ENCODE measurements around the gene ENOSF1.
"Not testable (repeated sequence)": the region's sequence is repeated elsewhere in the genome, so short reads cannot be mapped to it uniquely, and the experiment has no call there.

The ENOSF1 gene

DNA sequence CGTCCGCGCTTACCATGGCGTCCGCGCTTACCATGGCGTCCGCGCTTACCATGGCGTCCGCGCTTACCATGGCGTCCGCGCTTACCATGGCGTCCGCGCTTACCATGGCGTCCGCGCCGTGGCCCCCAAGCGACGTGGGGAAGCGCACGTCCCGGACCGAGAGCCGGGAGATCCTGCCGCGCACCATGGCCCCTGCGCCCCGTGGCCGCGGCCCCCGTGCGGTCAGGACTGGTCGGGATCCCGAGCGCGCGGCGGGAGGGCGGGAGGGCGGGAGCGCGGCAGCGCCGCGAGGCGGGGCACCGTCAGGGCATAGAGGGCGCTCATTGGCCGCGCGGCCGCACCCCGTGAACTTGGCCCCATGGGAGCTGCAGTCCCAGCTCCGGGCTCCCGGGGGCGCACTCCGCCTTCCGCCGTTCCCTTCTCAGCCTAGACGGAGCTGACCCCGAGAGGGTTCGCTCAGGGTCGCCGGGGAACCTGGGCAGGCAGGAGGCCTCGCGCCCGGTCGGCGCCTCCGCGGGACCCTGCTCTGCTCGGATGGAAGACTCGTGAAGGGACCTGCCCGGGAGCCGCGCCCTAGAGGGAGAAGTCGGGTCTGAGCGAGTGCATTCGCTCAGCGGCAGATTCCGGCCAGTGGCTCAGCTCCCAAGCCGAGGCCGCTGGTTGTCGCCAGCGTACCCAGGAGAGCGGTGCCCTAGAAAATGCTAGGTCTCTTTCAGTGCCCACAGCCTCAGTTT lies at the start of gene ENOSF1:
ENOSF1 (minus strand) TSS at position 230 of the 734 bp plus-strand sequence; CDS start at position 187, 43 bp downstream.
- H3K4me1 ChIP-seq = peaks cover 10% of the 10 kb centered on the region
- DNase-seq (ENCODE audit: low spot score in 2 of 2) = peak; percentile 71 to 90
- peaks cover 15% of the 10 kb centered on the region for H3K36me3 ChIP-seq (replicated peaks)
- H3K27me3 ChIP-seq (ENCODE audit: low read depth) = no peaks in the 10 kb centered on the region
- no peaks in the 10 kb centered on the region for H3K9me3 ChIP-seq
- in situ Hi-C loops (cut with MboI; ENCODE audit: low sequenced_read_pairs) = no loop called here
- peak within 1 kb of the TSS; percentile 63 for H3K4me3 ChIP-seq

GRCh38 chr18:759864-760263 lies 47.4 kb upstream of the ENOSF1 start:
- peaks cover 11% of the 10 kb centered on the region for H3K4me1 ChIP-seq
- H3K36me3 ChIP-seq (replicated peaks); H3K9me3 ChIP-seq; in situ Hi-C loops (cut with MboI; ENCODE audit: low sequenced_read_pairs); DNase-seq (ENCODE audit: low spot score in 2 of 2); H3K27me3 ChIP-seq (ENCODE audit: low read depth); H3K4me3 ChIP-seq: not testable (repeated sequence)

DNA sequence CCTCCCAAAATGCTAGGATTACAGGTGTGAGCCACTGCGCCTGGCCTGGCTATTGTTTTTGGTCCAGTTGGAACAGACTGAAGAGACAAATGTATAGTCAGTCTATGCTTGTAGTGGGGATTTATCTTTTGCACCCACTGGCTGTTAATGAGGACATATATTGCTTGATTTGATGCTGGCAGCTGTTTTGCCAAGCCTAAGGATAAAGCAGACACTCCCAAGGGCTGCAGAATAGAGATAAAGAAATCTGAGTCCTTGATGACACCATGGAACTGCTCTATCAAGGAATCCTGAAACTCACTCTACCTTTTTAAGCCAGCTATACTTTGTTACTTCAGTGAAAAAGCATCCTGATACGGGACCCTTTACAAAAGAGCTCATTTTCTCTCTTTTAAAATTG lies 43.1 kb upstream of the ENOSF1 start:
- Histone ChIP-seq H3K4me1 (peaks cover 2% of the 10 kb centered on the region), H3K9me3 (no peaks in the 10 kb centered on the region; the same call in 1 of the 2 replicates), H3K4me3 (no peak overlapping the region), H3K27me3 (ENCODE audit: low read depth) (no peaks in the 10 kb centered on the region), H3K36me3 (replicated peaks) (no peaks in the 10 kb centered on the region; the same call in none of the 2 replicates)
- in situ Hi-C loops (cut with MboI; ENCODE audit: low sequenced_read_pairs) = no loop called here
- DNase-seq (ENCODE audit: low spot score in 2 of 2) = no peak

DNA sequence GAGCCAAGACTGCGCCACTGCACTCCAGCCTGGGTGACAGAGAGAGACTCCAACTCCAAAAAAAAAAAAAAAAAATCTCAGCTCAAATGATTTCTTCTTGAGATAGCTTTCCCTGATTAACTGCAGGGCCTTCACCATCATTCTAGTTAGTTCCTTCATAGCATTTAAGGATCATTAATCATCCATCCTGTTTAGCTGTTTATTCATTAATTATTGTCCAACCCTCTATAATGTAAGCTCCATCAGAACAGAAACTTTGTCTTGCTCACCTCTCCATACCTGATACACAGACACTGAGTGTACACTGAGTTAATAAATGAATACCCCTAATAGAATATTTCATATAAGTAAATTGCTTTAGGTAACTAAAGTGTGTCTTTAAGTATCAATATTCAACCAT lies 42.2 kb upstream of the ENOSF1 start:
- in situ Hi-C loops (cut with MboI; ENCODE audit: low sequenced_read_pairs) = no loop called here
- peaks cover 4% of the 10 kb centered on the region for H3K36me3 ChIP-seq (replicated peaks)
- DNase-seq (ENCODE audit: low spot score in 2 of 2) = no peak
- no peaks in the 10 kb centered on the region for H3K9me3 ChIP-seq
- no peaks in the 10 kb centered on the region for H3K27me3 ChIP-seq (ENCODE audit: low read depth)
- no peak overlapping the region for H3K4me3 ChIP-seq
- no peaks in the 10 kb centered on the region for H3K4me1 ChIP-seq

DNA sequence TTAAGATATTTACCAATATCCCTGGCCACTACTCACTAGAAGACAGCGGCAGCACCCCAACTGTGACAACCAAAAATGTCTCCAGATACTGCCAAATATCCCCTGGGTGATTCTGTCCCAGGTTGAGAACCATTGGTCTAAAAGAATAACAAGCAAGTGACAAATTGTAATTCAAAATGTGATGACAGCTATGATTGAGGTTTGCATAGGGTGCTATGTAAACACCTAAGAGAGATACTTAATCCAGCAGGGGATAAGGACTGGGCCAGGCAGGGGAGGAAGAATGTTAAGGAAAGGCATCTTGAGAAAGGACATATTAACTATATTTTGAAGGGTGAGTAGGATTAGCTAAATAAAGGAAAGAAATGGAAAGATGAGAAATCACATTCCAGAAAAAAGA lies 38.0 kb upstream of the ENOSF1 start:
- Histone ChIP-seq H3K4me3 (no peak overlapping the region), H3K27me3 (ENCODE audit: low read depth) (no peaks in the 10 kb centered on the region), H3K36me3 (replicated peaks) (peaks cover 11% of the 10 kb centered on the region), H3K9me3 (no peaks in the 10 kb centered on the region), H3K4me1 (no peaks in the 10 kb centered on the region)
- in situ Hi-C loops (cut with MboI; ENCODE audit: low sequenced_read_pairs) = no loop called here
- no peak for DNase-seq (ENCODE audit: low spot score in 2 of 2)

GRCh38 chr18:744832-745597 lies 32.6 kb upstream of the ENOSF1 start:
- Histone ChIP-seq H3K4me1 (peaks cover 9% of the 10 kb centered on the region; the same call in 1 of the 2 replicates), H3K36me3 (replicated peaks) (peaks cover 20% of the 10 kb centered on the region), H3K27me3 (ENCODE audit: low read depth) (no peaks in the 10 kb centered on the region), H3K4me3 (no peak overlapping the region), H3K9me3 (no peaks in the 10 kb centered on the region)
- in situ Hi-C loops (cut with MboI; ENCODE audit: low sequenced_read_pairs) = loop anchor here (5.0 kb wide), 1 partner anchor 87 kb away; no protein-coding TSS in a partner anchor
- DNase-seq (ENCODE audit: low spot score in 2 of 2) = no peak

DNA sequence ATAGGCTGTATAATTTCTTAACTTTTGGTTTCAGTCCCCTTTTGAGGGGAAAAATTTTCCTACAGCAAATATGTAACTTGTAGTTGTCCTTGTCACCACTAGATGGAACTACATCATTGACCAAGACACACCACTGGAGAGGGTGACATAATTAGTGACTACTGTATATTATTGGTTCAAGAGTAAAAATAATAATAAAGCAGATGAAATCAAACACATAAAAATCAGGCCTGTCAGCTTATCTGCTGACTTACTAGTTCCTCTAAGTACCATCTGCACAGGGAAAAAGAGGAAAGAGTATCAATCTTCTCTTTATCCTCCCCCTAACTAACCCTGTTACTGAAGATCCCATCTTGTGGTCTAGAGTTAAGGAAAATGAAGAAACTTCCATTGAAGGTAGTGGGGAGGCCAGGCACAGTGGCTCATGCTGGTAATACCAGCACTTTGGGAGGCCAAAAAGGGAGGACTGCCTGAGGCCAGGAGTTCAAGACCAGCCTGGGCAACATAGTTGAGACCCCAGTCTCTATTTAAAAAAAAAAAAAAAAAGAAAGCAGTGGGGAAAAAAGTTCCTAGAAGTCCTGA lies 29.6 kb upstream of the ENOSF1 start:
- Histone ChIP-seq H3K9me3 (no peaks in the 10 kb centered on the region), H3K4me1 (peaks cover 14% of the 10 kb centered on the region; the same call in 1 of the 2 replicates), H3K27me3 (ENCODE audit: low read depth) (no peaks in the 10 kb centered on the region), H3K4me3 (no peak overlapping the region), H3K36me3 (replicated peaks) (peaks cover 26% of the 10 kb centered on the region)
- in situ Hi-C loops (cut with MboI; ENCODE audit: low sequenced_read_pairs) = loop anchor here (5.0 kb wide), 1 partner anchor 90 kb away; no protein-coding TSS in a partner anchor
- peak in 1 of 2 experiments; percentile 77 for DNase-seq (ENCODE audit: low spot score in 2 of 2)

DNA sequence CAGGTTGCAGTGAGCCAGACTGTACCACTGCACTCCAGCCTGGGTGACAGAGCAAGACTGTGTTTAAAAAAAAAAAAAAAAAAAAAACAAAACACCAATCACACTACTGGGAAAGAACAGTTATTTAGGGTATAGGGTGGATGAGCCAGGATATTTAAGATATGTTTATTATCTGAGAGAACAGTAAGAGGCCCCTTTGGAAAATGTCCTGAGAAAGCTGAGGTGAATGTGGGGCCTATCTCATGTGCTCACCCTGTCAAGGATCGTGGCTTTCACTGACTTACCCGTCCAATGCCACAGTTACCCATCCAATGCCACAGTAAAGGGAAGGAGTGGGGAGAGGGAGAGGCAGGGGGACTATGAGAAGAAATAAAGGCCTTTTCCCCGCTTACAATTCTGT lies 19.9 kb upstream of the ENOSF1 start:
- 0 out of 2 replicates have a peak, but pooled peaks cover 3% of the 10 kb centered on the region for H3K4me1 ChIP-seq
- peaks cover 21% of the 10 kb centered on the region for H3K36me3 ChIP-seq (replicated peaks)
- in situ Hi-C loops (cut with MboI; ENCODE audit: low sequenced_read_pairs) = no loop called here
- no peaks in the 10 kb centered on the region for H3K9me3 ChIP-seq
- no peak overlapping the region for H3K4me3 ChIP-seq
- no peaks in the 10 kb centered on the region for H3K27me3 ChIP-seq (ENCODE audit: low read depth)
- no peak for DNase-seq (ENCODE audit: low spot score in 2 of 2)

DNA sequence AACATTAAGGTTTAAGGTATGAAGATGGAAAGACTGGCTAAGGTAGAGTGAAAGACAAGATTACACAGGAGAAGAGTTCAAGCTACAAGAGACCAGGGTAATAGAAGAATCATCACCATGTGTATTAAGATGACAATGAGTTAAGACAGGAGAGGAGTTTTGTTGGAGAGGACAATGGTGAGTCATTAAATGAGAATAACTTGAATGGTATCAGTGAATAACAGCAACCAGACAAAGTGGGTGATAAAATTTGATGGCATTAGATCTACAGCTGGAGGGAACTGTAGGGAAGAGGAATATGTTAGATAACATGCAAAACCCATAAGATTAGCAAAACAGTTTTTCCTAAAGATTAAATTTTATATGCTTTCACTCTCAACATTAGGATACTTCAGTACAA lies 18.8 kb upstream of the ENOSF1 start:
- in situ Hi-C loops (cut with MboI; ENCODE audit: low sequenced_read_pairs) = no loop called here
- no peak for DNase-seq (ENCODE audit: low spot score in 2 of 2)
- no peaks in the 10 kb centered on the region for H3K27me3 ChIP-seq (ENCODE audit: low read depth)
- H3K9me3 ChIP-seq = no peaks in the 10 kb centered on the region
- 0 out of 2 replicates have a peak, but pooled peaks cover 3% of the 10 kb centered on the region for H3K4me1 ChIP-seq
- no peak overlapping the region for H3K4me3 ChIP-seq
- H3K36me3 ChIP-seq (replicated peaks) = peaks cover 16% of the 10 kb centered on the region

DNA sequence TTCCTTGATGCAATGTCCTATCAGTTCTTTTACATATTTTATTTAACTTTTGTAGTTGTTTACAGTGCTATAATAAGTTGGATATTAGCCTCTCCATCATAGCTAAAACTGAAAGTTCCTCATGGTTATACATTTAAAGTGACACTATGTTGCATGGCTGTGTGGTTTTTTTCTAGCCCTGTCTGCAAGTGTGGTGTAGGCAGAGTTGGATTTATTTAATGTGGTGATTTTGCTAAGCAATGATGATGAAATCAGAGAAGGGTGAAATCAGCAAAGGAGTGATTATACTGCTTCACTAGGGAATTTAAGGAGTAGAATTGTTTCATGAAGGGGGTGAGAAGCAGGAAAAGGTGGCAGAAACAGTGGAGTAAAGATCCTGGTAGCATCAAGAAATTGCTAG lies 18.3 kb upstream of the ENOSF1 start:
- no peaks in the 10 kb centered on the region for H3K9me3 ChIP-seq
- peaks cover 16% of the 10 kb centered on the region for H3K36me3 ChIP-seq (replicated peaks)
- in situ Hi-C loops (cut with MboI; ENCODE audit: low sequenced_read_pairs) = no loop called here
- DNase-seq (ENCODE audit: low spot score in 2 of 2) = no peak
- no peak overlapping the region for H3K4me3 ChIP-seq
- H3K4me1 ChIP-seq = 0 out of 2 replicates have a peak, but pooled peaks cover 3% of the 10 kb centered on the region
- H3K27me3 ChIP-seq (ENCODE audit: low read depth) = no peaks in the 10 kb centered on the region

- H3K27me3 ChIP-seq (ENCODE audit: low read depth); H3K9me3 ChIP-seq; H3K4me1 ChIP-seq; DNase-seq (ENCODE audit: low spot score in 2 of 2); in situ Hi-C loops (cut with MboI; ENCODE audit: low sequenced_read_pairs); H3K4me3 ChIP-seq: not testable (repeated sequence)
- peaks cover 16% of the 10 kb centered on the region for H3K36me3 ChIP-seq (replicated peaks)
Measured at GRCh38 chr18:730120-730519, 17.7 kb upstream of the ENOSF1 start.

GRCh38 chr18:725646-726045 lies 13.2 kb upstream of the ENOSF1 start:
- Histone ChIP-seq H3K27me3 (ENCODE audit: low read depth) (no peaks in the 10 kb centered on the region), H3K9me3 (no peaks in the 10 kb centered on the region), H3K4me3 (no peak overlapping the region), H3K36me3 (replicated peaks) (peaks cover 3% of the 10 kb centered on the region), H3K4me1 (no peaks in the 10 kb centered on the region)
- in situ Hi-C loops (cut with MboI; ENCODE audit: low sequenced_read_pairs) = no loop called here
- DNase-seq (ENCODE audit: low spot score in 2 of 2) = no peak

DNA sequence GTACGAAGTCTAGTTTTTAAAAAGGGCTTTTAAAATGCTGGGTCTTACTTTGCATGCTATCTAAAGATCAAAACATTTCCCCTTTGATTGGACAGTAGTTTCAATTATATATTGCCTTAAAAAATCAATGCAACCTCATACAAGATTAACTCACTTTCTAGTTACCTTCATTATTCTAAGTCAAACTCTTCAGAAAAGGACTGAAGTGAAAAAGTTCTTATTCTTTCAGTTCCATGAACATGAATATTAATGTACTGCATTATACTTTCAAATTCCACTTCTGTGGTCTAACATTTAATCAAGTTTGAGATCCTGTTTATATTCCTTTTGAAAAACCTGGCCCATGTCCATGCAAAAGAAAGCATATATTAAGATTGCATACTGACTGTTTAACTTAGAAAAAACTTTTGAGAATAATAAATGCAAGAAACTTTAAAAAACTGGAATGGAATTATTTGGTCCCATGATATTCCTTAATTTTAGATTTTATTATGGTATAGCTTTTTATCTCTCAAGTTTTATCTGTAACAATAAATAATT lies 11.2 kb upstream of the ENOSF1 start:
- H3K36me3 ChIP-seq (replicated peaks) = peaks cover 3% of the 10 kb centered on the region
- in situ Hi-C loops (cut with MboI; ENCODE audit: low sequenced_read_pairs) = no loop called here
- DNase-seq (ENCODE audit: low spot score in 2 of 2) = no peak
- no peaks in the 10 kb centered on the region for H3K9me3 ChIP-seq
- H3K4me3 ChIP-seq = no peak overlapping the region
- no peaks in the 10 kb centered on the region for H3K4me1 ChIP-seq
- H3K27me3 ChIP-seq (ENCODE audit: low read depth) = no peaks in the 10 kb centered on the region
